Sigmoid colon (tissue), 4 donors: Measurements from ENCODE around the gene ARL4C.

Experiments used
- EP300 ChIP-seq, 4 donors: sonication (generic); formaldehyde crosslinking; IDR thresholded peaks; one replicate each; pipeline ENCODE4 v1.6.1; 2017; ENCODE audit warnings: antibody characterized with exemption in 4 of 4
- POLR2A ChIP-seq, 2 donors: fragments of 450-650 bp; IDR thresholded peaks; one replicate each; pipeline ENCODE4 v1.6.1; 2016; ENCODE audit warnings: antibody characterized with exemption in 2 of 2, mild to moderate bottlenecking in 2 of 2, moderate library complexity in 2 of 2
- POLR2AphosphoS5 ChIP-seq, 4 donors: sonication (generic); formaldehyde crosslinking; IDR thresholded peaks; one replicate each; pipeline ENCODE4 v1.6.1; 2017; ENCODE audit warnings: antibody characterized with exemption in 4 of 4
- TF ChIP-seq, protein P1 (sequence below), 4 experiments: fragments of 450-650 bp in 3 of 4; fragments of 200-600 bp in 1 of 4; IDR thresholded peaks; one replicate each; pipeline ENCODE4 v1.5.1; 2016 to 2019; ENCODE audit warnings: antibody characterized with exemption in 4 of 4, mild to moderate bottlenecking in 3 of 4, moderate library complexity in 2 of 4

- TF ChIP-seq, protein P1, sequence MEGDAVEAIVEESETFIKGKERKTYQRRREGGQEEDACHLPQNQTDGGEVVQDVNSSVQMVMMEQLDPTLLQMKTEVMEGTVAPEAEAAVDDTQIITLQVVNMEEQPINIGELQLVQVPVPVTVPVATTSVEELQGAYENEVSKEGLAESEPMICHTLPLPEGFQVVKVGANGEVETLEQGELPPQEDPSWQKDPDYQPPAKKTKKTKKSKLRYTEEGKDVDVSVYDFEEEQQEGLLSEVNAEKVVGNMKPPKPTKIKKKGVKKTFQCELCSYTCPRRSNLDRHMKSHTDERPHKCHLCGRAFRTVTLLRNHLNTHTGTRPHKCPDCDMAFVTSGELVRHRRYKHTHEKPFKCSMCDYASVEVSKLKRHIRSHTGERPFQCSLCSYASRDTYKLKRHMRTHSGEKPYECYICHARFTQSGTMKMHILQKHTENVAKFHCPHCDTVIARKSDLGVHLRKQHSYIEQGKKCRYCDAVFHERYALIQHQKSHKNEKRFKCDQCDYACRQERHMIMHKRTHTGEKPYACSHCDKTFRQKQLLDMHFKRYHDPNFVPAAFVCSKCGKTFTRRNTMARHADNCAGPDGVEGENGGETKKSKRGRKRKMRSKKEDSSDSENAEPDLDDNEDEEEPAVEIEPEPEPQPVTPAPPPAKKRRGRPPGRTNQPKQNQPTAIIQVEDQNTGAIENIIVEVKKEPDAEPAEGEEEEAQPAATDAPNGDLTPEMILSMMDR (IDR thresholded peaks at IDR 0.05): no peak
- TF ChIP-seq POLR2AphosphoS5 (IDR thresholded peaks at IDR 0.05) (no peak), POLR2A (IDR thresholded peaks at IDR 0.05) (no peak), EP300 (IDR thresholded peaks at IDR 0.05) (no peak)
These were observed 37.4 kb downstream of the ARL4C start for GRCh38 chr2:234459401-234460009.
